HepG2 (cell line): ENCODE data around the gene ZCCHC7. TPM values are rescaled to one million over a fixed set of nuclear protein-coding genes. Genes with fewer than 3 reads are reported as not detected.

Experiments
- ATAC-seq: fragments of 200-7000 bp; cut with Tn5 transposase; 3 replicates; pipeline ENCODE4 v1.9.1; 2020; ENCODE audit warnings: mild to moderate bottlenecking, moderate library complexity
- BruUV-seq: library from RNA; stranded (reverse); fragments of 400-500 nt; replicated peaks from 2 replicates; lab custom pipeline; 2021; lab: Mats Ljungman, UMichigan
- CTCF ChIA-PET: fragments of 300-600 bp; formaldehyde crosslinking; extraction: SDS; loops from one replicate; lab custom pipeline; 2021; ENCODE audit warnings: low total read pairs, inconsistent platforms, low intra/inter-chr PET ratio; lab: Yijun Ruan, JAX
- POLR2A ChIA-PET: fragments of 350-600 bp; sonication (Branson Sonifier 250); formaldehyde crosslinking; loops from one replicate; lab custom pipeline; 2020; ENCODE audit warnings: antibody characterized with exemption, inconsistent platforms; lab: Yijun Ruan, JAX
- DNase-seq: peaks from one replicate; pipeline ENCODE4 v3.0.0-alpha.2; 2015; ENCODE audit warnings: low spot score
- FAIRE-seq: peaks from 3 replicates; lab custom pipeline; 2011; peaks lifted over from hg19 to GRCh38; lab: Jason Lieb, UNC
- H2AFZ ChIP-seq: one replicate; pipeline ENCODE4 v1.6.1; 2011; ENCODE audit warnings: low read length, inconsistent platforms
- H3K27ac ChIP-seq: fragments of 300-600 bp; 3 replicates; pipeline ENCODE4 v1.8.0; 2011; ENCODE audit warnings: mixed run types, mild to moderate bottlenecking, mixed read lengths, low read length, inconsistent platforms; ENCODE audit not compliant: insufficient read depth; ENCODE audit errors: extremely low read length
- H3K27me3 ChIP-seq, 2 experiments: fragments of 200-600 bp in 1 of 2; 2 replicates in 1 of 2; 3 replicates in 1 of 2; pipeline versions ENCODE4 v1.6.0 to v1.8.0; 2011; ENCODE audit warnings: low read length in 2 of 2, mild to moderate bottlenecking in 2 of 2, moderate library complexity in 2 of 2, inconsistent platforms in 1 of 2; ENCODE audit not compliant: insufficient read depth in 2 of 2, control insufficient read depth in 1 of 2
- H3K36me3 ChIP-seq, 2 experiments: fragments of 200-600 bp in 1 of 2; replicated peaks in 1 of 2; 2 replicates in 1 of 2; 3 replicates in 1 of 2; pipeline versions ENCODE4 v1.5.1 to v1.8.0; 2011; ENCODE audit warnings: low read length in 2 of 2, inconsistent platforms in 1 of 2; ENCODE audit not compliant: insufficient read depth in 2 of 2, control insufficient read depth in 1 of 2
- H3K4me1 ChIP-seq: 2 replicates; pipeline ENCODE4 v1.5.1; 2012; ENCODE audit warnings: low read length, inconsistent platforms; ENCODE audit not compliant: insufficient read depth
- H3K4me2 ChIP-seq: 2 replicates; pipeline ENCODE4 v1.6.0; 2011; ENCODE audit warnings: low read depth, low read length, inconsistent platforms
- H3K4me3 ChIP-seq, 3 experiments: fragments of 200-600 bp in 1 of 3; sonication (generic), shearing (Covaris generic) in 1 of 3; replicated peaks in 1 of 3; 2 replicates each; pipeline ENCODE4 v1.5.1; 2011 to 2016; ENCODE audit warnings: low read length in 3 of 3, inconsistent platforms in 2 of 3, low read depth in 2 of 3, mild to moderate bottlenecking in 2 of 3, control low read depth in 1 of 3, mixed read lengths in 1 of 3; ENCODE audit not compliant: insufficient read depth in 1 of 3
- H3K79me2 ChIP-seq: one replicate; pipeline ENCODE4 v1.6.1; 2011; ENCODE audit warnings: low read length, inconsistent platforms; ENCODE audit not compliant: insufficient read depth
- H3K9ac ChIP-seq: 2 replicates; pipeline ENCODE4 v1.6.0; 2011; ENCODE audit warnings: mild to moderate bottlenecking, low read depth, low read length, inconsistent platforms; ENCODE audit not compliant: insufficient read depth
- H3K9me3 ChIP-seq: 2 replicates; pipeline ENCODE4 v1.5.1; 2012; ENCODE audit warnings: mild to moderate bottlenecking, low read length
- H4K20me1 ChIP-seq: 2 replicates; pipeline ENCODE4 v1.6.0; 2011; ENCODE audit warnings: inconsistent platforms, mild to moderate bottlenecking, low read length, moderate library complexity; ENCODE audit not compliant: insufficient read depth
- AGO2 ChIP-seq: fragments of 200-400 bp; formaldehyde crosslinking; optimal IDR thresholded peaks from 2 replicates; pipeline ENCODE3; 2017; ENCODE audit warnings: mild to moderate bottlenecking, low read depth, low read length, moderate library complexity
- ATF2 ChIP-seq: sonication (generic); formaldehyde crosslinking; IDR thresholded peaks from 2 replicates; pipeline ENCODE4 v1.4.0; 2020; ENCODE audit warnings: missing genetic modification reagents
- ATF4 ChIP-seq, 2 experiments: fragments of 450-650 bp in 1 of 2; sonication (generic) in 1 of 2; formaldehyde crosslinking; IDR thresholded peaks; 2 replicates each; pipeline versions ENCODE4 v1.5.0 to v1.8.0; 2020 to 2022; ENCODE audit warnings: mild to moderate bottlenecking in 1 of 2, missing genetic modification reagents in 1 of 2
- FOSL2 ChIP-seq: sonication (generic); formaldehyde crosslinking; IDR thresholded peaks from 2 replicates; pipeline ENCODE4 v1.4.0; 2020; ENCODE audit warnings: missing genetic modification reagents
- FOXK1 ChIP-seq: sonication (generic); formaldehyde crosslinking; IDR thresholded peaks from 2 replicates; pipeline ENCODE4 v1.4.0; 2020; ENCODE audit warnings: low read depth, missing genetic modification reagents, borderline replicate concordance
- GTF3A ChIP-seq: sonication (generic); formaldehyde crosslinking; conservative IDR thresholded peaks from 2 replicates; pipeline ENCODE4 v1.4.0; 2020; ENCODE audit warnings: mild to moderate bottlenecking, missing genetic modification reagents
- NR1H2 ChIP-seq: sonication (generic); formaldehyde crosslinking; IDR thresholded peaks from 2 replicates; pipeline ENCODE4 v1.8.1; 2022; ENCODE audit warnings: low read depth, missing genetic modification reagents, borderline replicate concordance
- PRMT3 ChIP-seq: sonication (generic); formaldehyde crosslinking; IDR thresholded peaks from 2 replicates; pipeline ENCODE4 v1.8.1; 2022; ENCODE audit warnings: low read depth, mild to moderate bottlenecking, moderate library complexity, missing genetic modification reagents, borderline replicate concordance
- STAT5B ChIP-seq: sonication (generic); formaldehyde crosslinking; IDR thresholded peaks from 2 replicates; pipeline ENCODE4 v1.4.0; 2020; ENCODE audit warnings: missing genetic modification reagents
- TBX3 ChIP-seq: fragments of 450-650 bp; IDR thresholded peaks from 2 replicates; pipeline ENCODE4 v1.6.1; 2017; ENCODE audit warnings: antibody characterized with exemption, mild to moderate bottlenecking, inconsistent platforms, borderline replicate concordance
- TCF7 ChIP-seq: sonication (generic); IDR thresholded peaks from 2 replicates; pipeline ENCODE4 v1.6.1; 2016; ENCODE audit warnings: antibody characterized with exemption, low read depth
- TFDP1 ChIP-seq: IDR thresholded peaks from 2 replicates; pipeline ENCODE4 v1.6.1; 2016; ENCODE audit warnings: missing compliant biosample characterization, missing genetic modification reagents, borderline replicate concordance
- ZBTB21 ChIP-seq: sonication (generic); formaldehyde crosslinking; IDR thresholded peaks from 2 replicates; pipeline ENCODE4 v1.4.0; 2020; ENCODE audit warnings: missing genetic modification reagents
- ZBTB4 ChIP-seq: sonication (generic); formaldehyde crosslinking; IDR thresholded peaks from 2 replicates; pipeline ENCODE4 v1.4.0; 2020; ENCODE audit warnings: missing genetic modification reagents, mild to moderate bottlenecking, borderline replicate concordance
- ZNF547 ChIP-seq: sonication (generic); formaldehyde crosslinking; IDR thresholded peaks from 2 replicates; pipeline ENCODE4 v1.5.1; 2020; ENCODE audit warnings: mild to moderate bottlenecking, missing genetic modification reagents
- ZNF879 ChIP-seq: sonication (generic); formaldehyde crosslinking; IDR thresholded peaks from 2 replicates; pipeline ENCODE4 v1.8.1; 2023; ENCODE audit warnings: missing genetic modification reagents
- WGBS: methylation state at CpG from one replicate; pipeline ENCODE4 v1.1.6; 2017; ENCODE audit warnings: low lambda C conversion rate; 5-methylcytosine and 5-hydroxymethylcytosine counted together
- in situ Hi-C: cut with HindIII; loops from 2 replicates; pipeline ENCODE4 v1.10.0; 2017; ENCODE audit warnings: low pct_unique_long_range_greater_than_20kb; ENCODE audit not compliant: extremely low pct_ligation_motif_present
- intact Hi-C: fragments of 100-400 bp; cut with micrococcal nuclease; formaldehyde crosslinking; loops from one replicate; pipeline ENCODE4 v1.10.0; 2022; ENCODE audit not compliant: unreplicated experiment
- polyA plus RNA-seq, 8 experiments: library from polyadenylated mRNA; depleted of rRNA in 3 of 8; stranded (reverse) in 7 of 8; unstranded in 1 of 8; fragments of >200 nt; fragmentation: Illumina TruSeq in 4 of 8; extraction: Trizol in 4 of 8; gene quantifications; 2 replicates each; pipeline versions ENCODE4 v1.2.1 to v1.2.3, GENCODE V29; 2011 to 2016; ENCODE audit warnings: low read depth in 4 of 8, missing spikeins in 1 of 8, mixed read lengths in 1 of 8; ENCODE audit not compliant: insufficient read depth in 1 of 8
- total RNA-seq, 5 experiments: library from RNA; depleted of rRNA; stranded (reverse); fragments of >200 nt; fragmentation: Illumina TruSeq; extraction: Trizol; gene quantifications; 2 replicates each; pipeline ENCODE4 v1.2.3, GENCODE V29; 2016; ENCODE audit warnings: low read depth in 1 of 5

The ZCCHC7 gene
- total and polyA plus RNA-seq, 2 of the 13 experiments (the other 11 are each of a cell fraction or from before 2014, with no cell fraction given): 13.6 to 19.3 TPM

- H3K27ac ChIP-seq: no peak overlapping the region
- 90% methylated on average over 1 of the region's 1 CpG for WGBS
- peaks cover 0 to 5% of the 10 kb centered on the region in 2 experiments; a peak in 3 of 5 replicates for H3K27me3 ChIP-seq
- H3K4me3 ChIP-seq: no peak overlapping the region
- no peaks in the 10 kb centered on the region for H3K9me3 ChIP-seq
- H3K36me3 ChIP-seq: no peaks in the 10 kb centered on the region
- no peak for FAIRE-seq
- ATAC-seq: no peak
- H3K9ac ChIP-seq: no peak overlapping the region
- CTCF ChIA-PET: no interaction called here
- in situ Hi-C loops: no loop called here
- intact Hi-C loops: no loop called here
- no peaks in the 10 kb centered on the region for H3K4me1 ChIP-seq
- no peaks in the 10 kb centered on the region for H4K20me1 ChIP-seq
- H3K79me2 ChIP-seq: no peaks in the 10 kb centered on the region
- POLR2A ChIA-PET: no interaction called here
- H3K4me2 ChIP-seq: no peak overlapping the region
- BruUV-seq: no TSS peak
- H2AFZ ChIP-seq: no peak overlapping the region
- DNase-seq: no peak
- no peak for TF ChIP-seq FOSL2 (CRISPR knock-in tag)
- no peak for TF ChIP-seq NR1H2
- no peak for TF ChIP-seq ZBTB21 (CRISPR knock-in tag)
- TF ChIP-seq TCF7: no peak
- no peak for TF ChIP-seq TBX3
- no peak for TF ChIP-seq ZBTB4 (CRISPR knock-in tag)
- no peak for TF ChIP-seq ATF4 (CRISPR knock-in tag; IDR thresholded peaks at IDR 0.05)
- TF ChIP-seq ATF2 (CRISPR knock-in tag): no peak
- TF ChIP-seq GTF3A: no peak
- no peak for TF ChIP-seq AGO2
- TF ChIP-seq FOXK1 (CRISPR knock-in tag): no peak
- no peak for TF ChIP-seq ZNF547 (CRISPR knock-in tag)
- TF ChIP-seq PRMT3 (CRISPR knock-in tag): no peak
- TF ChIP-seq ZNF879 (CRISPR knock-in tag): no peak
- TF ChIP-seq STAT5B (CRISPR knock-in tag): no peak
- no peak for TF ChIP-seq TFDP1 (CRISPR knock-in tag)
Measured at GRCh38 chr9:37373621-37374020, 253.2 kb downstream of the ZCCHC7 start.
